Measurements from ENCODE around the gene RAB15.

DNA sequence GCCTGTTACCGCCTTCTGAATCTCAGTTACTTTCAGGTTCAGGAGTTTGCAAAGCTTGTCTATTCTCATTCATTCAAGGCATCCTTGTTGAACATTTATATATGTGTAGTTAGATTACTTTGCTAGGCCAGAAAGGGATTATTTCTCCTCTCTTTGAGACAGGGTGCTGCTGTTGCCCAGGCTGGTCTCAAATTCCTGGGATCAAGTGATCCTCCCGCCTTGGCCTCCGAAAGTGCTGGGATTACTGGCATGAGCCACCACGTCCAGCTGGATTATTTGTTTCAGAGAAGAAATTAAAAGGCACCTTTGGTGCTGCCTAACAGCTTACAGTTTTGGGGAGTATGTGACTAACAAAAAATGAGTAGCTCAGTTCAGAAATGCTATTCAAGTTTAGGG lies 57.1 kb downstream of the RAB15 start:
- TF ChIP-seq, protein P1, sequence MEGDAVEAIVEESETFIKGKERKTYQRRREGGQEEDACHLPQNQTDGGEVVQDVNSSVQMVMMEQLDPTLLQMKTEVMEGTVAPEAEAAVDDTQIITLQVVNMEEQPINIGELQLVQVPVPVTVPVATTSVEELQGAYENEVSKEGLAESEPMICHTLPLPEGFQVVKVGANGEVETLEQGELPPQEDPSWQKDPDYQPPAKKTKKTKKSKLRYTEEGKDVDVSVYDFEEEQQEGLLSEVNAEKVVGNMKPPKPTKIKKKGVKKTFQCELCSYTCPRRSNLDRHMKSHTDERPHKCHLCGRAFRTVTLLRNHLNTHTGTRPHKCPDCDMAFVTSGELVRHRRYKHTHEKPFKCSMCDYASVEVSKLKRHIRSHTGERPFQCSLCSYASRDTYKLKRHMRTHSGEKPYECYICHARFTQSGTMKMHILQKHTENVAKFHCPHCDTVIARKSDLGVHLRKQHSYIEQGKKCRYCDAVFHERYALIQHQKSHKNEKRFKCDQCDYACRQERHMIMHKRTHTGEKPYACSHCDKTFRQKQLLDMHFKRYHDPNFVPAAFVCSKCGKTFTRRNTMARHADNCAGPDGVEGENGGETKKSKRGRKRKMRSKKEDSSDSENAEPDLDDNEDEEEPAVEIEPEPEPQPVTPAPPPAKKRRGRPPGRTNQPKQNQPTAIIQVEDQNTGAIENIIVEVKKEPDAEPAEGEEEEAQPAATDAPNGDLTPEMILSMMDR (IDR thresholded peaks at IDR 0.05; ENCODE audit: borderline replicate concordance, extremely low read depth, low read length, poor library complexity, severe bottlenecking), result no peak
- TF ChIP-seq EZH2 (IDR thresholded peaks at IDR 0.05; ENCODE audit: borderline replicate concordance, low read depth, low read length, severe bottlenecking), result no peak

All from DND-41 (cell line).